NCI-H446 (cell line): ENCODE measurements around the gene ZBTB49.

Experiments used
- DNase-seq, 2 experiments: peaks; one replicate each; lab custom pipeline; 2025; lab: John Stamatoyannopoulos, UW

The ZBTB49 gene

GRCh38 chr4:4358093-4358854 is 68.2 kb downstream of the ZBTB49 start:
- DNase-seq = no peak

- no peak for DNase-seq
These were observed 71.8 kb downstream of the ZBTB49 start for GRCh38 chr4:4361883-4362282.

GRCh38 chr4:4362991-4363697 is 73.1 kb downstream of the ZBTB49 start:
- DNase-seq = no peak

DNA sequence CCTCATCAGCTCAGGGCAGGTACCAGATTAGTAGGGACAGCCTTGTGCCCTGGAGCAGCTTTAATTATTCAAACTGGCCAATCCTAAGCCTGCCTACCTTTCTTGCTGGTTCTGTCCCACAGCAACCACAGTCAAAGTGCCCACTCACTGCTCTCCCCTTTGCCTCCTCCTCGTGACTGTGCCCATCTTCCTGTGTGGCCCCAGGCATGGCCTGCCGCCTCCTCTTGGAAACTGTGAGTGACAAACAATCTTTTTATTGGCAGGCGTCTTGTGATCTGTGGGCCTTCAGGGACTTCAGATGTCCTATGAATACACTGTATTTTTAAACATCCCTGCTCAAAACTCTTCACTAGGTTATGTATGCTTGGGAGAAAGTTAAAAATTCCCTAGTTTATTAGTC is 74.0 kb downstream of the ZBTB49 start:
- DNase-seq = no peak

GRCh38 chr4:4364486-4365208 is 74.6 kb downstream of the ZBTB49 start:
- no peak for DNase-seq

GRCh38 chr4:4368809-4369580 is 78.9 kb downstream of the ZBTB49 start:
- DNase-seq = no peak
